Ishikawa (cell line): ENCODE results near the gene SMYD3.

Experiments used
- CEBPB ChIP-seq: IDR thresholded peaks from 2 replicates; pipeline ENCODE4 v1.6.1; 2012
- CREB1 ChIP-seq: IDR thresholded peaks from 2 replicates; pipeline ENCODE4 v1.6.1; 2012; ENCODE audit warnings: low read depth
- MAX ChIP-seq: IDR thresholded peaks from 2 replicates; pipeline ENCODE4 v1.6.1; 2012
- RAD21 ChIP-seq: IDR thresholded peaks from 2 replicates; pipeline ENCODE4 v1.6.1; 2012; ENCODE audit warnings: low read depth
- REST ChIP-seq: IDR thresholded peaks from 2 replicates; pipeline ENCODE4 v1.6.1; 2012; ENCODE audit warnings: low read depth, mild to moderate bottlenecking
- YY1 ChIP-seq: IDR thresholded peaks from 2 replicates; pipeline ENCODE4 v1.6.1; 2012; ENCODE audit warnings: low read depth

- TF ChIP-seq CEBPB (no peak), MAX (no peak), CREB1 (no peak), RAD21 (no peak), REST (no peak), YY1 (no peak)
Measured at GRCh38 chr1:245791410-245792312, 715.4 kb downstream of the SMYD3 start.
